Adrenal gland (tissue), 5 donors: ENCODE measurements around the gene RASA3.

Experiments used
- CTCF ChIP-seq, 6 experiments: fragments of 450-650 bp in 4 of 6; fragments of 200-600 bp in 2 of 6; sonication (generic) in 1 of 6; IDR thresholded peaks; 1 replicate in 5 of 6; 2 replicates in 1 of 6; pipeline versions ENCODE4 v1.5.1 to v1.8.0; 2016 to 2021; ENCODE audit warnings: antibody characterized with exemption in 6 of 6, mild to moderate bottlenecking in 2 of 6, moderate library complexity in 1 of 6
- POLR2A ChIP-seq, 2 donors: fragments of 450-650 bp; IDR thresholded peaks; one replicate each; pipeline ENCODE4 v1.6.1; 2017; ENCODE audit warnings: antibody characterized with exemption in 2 of 2, mild to moderate bottlenecking in 2 of 2, moderate library complexity in 1 of 2
- donor health status: DM: no; HTN: no; CAD: no.

- TF ChIP-seq POLR2A (IDR thresholded peaks at IDR 0.05): no peak
- TF ChIP-seq CTCF (IDR thresholded peaks at IDR 0.05): no peak
Observed at GRCh38 chr13:114123448-114123847, 9.0 kb downstream of the RASA3 start.
